ENCODE results near the gene ATAD1.

The ATAD1 gene

DNA sequence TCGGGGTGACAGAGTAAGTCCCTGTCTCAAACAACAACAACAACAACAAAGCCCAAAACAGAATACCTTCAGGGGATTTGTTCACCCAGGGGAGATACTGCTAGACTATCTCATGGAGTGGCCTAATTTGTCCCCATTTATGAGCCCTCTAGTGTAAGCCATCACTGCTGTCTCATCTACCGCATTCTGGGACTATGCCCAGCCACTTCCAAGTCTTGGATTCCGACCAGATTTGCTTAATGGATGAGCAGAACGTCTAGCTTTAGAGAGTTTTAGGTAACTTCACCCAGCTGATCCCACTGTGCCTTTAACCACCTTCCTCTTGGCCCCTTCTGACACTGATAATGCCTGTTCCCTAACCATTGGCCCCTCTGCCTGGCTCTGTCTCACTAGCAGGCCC, 111.3 kb downstream of the ATAD1 start:
- DNase-seq: no peak

DNA sequence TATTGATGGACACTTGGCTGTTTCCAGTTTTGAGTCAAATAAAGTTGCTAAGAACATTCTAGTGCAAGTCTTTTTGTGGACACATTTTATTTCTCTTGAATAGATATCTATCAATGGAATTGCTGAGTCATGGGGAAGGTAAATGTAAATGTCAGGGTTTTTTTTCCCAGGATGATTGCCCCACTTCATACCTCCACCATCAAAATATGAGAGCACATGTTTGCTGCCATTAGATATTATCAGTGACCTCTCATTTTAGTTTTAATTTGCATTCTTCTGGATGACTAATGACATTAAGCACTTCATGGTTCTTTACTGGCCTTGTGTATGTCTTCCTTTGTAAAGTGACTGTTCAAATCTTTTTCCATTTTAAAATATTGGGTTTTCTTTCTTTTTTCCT, 112.7 kb downstream of the ATAD1 start:
- no peak for DNase-seq

- no peak for DNase-seq
Observed at GRCh38 chr10:87703771-87704170, 114.3 kb downstream of the ATAD1 start.

GRCh38 chr10:87702973-87703294, 115.1 kb downstream of the ATAD1 start:
- DNase-seq: no peak

DNA sequence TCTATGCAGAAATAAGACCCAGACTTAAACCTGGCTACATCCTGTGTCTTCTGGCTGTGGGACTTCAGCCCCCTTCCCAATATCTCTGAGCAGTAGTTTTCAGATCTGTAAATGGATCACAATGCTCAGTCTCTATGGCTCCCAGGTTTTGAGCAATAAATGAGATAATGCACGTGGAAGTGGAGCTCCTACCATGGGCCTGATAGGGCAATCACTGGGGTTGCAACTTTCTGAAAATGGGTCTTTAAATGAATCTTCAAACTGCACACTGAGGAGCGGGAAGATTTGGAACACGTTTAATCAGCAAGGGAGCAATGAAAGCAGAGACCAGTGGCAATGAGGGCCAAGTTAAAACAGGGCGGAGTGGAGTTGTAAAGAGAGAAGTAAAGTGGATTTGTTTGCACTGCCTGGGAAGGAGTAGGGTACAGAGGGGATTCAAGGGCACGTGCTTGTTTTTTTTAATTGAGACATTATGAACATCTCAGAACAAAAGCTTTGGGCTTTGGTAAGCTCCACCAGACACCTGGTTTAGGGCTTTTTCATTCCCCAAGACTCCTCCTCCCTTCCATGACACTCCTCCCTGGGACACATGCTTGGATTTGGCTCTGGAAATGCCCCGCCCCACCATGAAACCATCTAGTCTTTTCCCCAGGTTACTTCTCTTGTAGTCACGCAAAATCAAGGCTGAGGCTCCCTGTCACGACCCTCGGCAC, 115.6 kb downstream of the ATAD1 start:
- no peak for DNase-seq

Measured in NCI-H524 treated with DMSO at 0.1 percent for 48 hours (cell line).